NCI-H524 treated with DMSO at 0.1 percent for 48 hours (cell line): ENCODE measurements around the gene ZNF827.

Experiments
- DNase-seq: peaks from one replicate; lab custom pipeline; 2025; lab: John Stamatoyannopoulos, UW

The ZNF827 gene

GRCh38 chr4:145755802-145756201, 182.8 kb downstream of the ZNF827 start:
- DNase-seq, result no peak

DNA sequence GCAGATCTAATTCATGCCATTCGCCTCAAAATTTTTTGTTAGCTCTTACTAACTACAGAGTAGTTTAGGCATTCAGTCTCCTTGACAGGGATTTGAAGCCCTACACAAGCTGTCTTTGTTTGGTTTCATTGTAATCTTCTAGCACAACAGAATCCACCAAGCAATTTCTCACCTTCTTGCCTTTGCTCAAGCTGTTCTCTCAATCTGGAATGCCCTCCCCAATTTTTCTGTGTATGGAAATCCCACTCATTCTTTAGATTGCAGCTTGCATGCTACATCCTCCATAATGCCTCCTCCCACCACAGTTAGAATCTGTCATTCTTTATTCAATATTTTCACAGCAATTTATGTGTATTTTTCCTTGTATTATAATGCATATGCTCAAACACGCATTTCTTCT, 195.0 kb downstream of the ZNF827 start:
- DNase-seq, result peak; percentile 57

- peak; percentile 70 for DNase-seq
Observed at GRCh38 chr4:145740806-145741205, 197.8 kb downstream of the ZNF827 start.

GRCh38 chr4:145739845-145740244, 198.8 kb downstream of the ZNF827 start:
- no peak for DNase-seq

DNA sequence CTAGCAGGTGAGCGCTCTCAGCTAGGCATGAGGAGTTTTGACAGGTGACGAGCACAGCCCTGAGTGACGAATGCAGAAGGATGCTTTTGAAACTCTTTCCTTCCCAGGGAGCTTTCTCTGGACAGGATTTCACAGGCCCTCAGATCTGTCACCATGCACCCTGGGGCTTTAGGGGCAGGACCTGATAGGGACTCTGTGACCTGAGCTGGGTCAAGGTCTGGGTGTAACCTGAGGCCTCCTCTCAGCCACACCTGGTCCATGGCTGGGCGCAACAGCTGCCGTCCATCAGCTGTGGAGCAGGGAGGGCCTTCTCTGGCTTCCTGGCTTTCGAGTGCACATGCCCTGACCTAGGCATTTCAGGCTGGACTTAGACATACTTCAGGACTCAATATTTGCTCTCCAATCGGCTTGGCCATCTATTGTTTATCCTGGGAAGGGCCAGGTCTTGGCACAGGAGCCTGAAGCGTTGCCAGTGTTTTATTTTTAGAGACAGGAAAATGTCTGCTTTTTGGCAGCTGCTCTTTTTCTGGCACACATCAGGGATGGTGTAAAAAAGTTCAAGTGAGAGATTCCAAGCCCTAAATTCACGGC, 202.3 kb downstream of the ZNF827 start:
- DNase-seq, result no peak

DNA sequence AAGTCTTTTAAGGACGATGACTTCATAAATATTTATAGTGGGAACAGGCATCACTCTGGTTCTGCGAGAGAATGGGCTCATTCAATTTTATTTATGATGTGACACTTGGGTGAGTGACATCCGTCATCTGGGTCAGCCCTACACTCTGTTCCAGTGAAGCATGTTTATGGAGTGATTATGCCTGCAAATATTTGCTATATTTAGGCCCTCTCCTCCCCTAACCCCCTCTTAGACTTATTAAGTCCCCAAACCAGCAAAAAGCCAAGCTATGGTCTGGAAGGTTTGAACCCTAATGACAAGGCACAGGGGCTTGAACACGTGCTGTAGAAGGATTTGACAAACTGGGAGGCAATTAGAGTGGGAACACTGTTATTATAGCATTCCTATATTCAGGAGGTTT, 202.8 kb downstream of the ZNF827 start:
- DNase-seq, result no peak

- DNase-seq, result no peak
Observed at GRCh38 chr4:145735347-145735675, 203.3 kb downstream of the ZNF827 start.

DNA sequence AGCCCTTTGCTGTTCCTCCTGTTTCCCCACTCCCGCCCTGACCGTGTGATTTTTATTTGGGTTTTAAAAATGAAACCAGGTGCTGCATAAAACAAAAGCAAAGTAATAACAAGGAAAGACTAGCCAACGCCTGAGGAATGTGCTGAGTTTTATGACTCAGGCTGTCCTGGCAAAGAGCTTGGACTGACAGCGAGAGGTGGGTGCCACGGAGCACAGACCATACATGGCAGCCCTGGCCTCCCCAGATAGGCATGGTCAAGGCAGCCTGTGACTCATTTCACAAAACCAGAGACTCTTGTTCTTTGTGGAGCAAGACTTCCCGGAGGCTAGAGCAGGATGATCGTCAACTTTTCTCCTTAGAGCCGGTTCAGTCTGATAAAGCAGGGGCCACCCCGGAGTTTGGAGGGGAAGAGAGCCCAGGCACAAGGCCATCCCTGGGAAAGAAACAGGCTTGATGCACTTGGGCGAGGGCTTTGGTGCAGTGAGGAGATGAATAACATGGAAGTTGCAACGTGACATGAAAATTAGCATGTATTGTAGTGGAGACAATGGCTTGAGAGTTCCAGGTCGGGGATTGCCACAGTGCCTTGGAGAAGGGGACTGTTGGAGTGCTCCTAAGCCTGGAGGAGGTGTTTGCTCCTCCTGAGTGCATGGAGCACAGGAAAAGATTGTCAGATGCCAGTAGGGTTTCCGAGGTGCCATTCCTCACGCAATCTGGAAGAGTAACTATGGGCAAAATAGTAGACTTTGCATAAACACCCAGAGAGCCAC, 203.9 kb downstream of the ZNF827 start:
- no peak for DNase-seq

DNA sequence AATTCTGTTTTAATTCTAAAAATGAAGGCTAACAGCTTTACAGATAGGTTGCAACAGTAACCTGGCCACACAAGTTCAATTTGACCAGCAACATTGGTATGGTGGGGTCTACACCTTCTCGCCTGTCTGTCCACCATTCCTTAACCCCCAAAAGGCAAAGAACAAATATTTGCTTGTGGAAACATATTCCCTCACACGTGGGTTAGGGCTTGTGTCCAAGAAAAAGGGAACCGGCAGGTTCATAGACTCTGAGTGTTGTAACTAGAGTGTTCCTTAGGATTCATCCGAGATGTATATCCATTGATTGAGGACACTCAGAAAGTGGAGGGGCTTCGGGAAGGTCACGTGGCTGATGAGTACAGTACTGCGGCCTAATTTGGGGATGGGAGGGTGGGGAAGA, 204.6 kb downstream of the ZNF827 start:
- DNase-seq, result no peak

DNA sequence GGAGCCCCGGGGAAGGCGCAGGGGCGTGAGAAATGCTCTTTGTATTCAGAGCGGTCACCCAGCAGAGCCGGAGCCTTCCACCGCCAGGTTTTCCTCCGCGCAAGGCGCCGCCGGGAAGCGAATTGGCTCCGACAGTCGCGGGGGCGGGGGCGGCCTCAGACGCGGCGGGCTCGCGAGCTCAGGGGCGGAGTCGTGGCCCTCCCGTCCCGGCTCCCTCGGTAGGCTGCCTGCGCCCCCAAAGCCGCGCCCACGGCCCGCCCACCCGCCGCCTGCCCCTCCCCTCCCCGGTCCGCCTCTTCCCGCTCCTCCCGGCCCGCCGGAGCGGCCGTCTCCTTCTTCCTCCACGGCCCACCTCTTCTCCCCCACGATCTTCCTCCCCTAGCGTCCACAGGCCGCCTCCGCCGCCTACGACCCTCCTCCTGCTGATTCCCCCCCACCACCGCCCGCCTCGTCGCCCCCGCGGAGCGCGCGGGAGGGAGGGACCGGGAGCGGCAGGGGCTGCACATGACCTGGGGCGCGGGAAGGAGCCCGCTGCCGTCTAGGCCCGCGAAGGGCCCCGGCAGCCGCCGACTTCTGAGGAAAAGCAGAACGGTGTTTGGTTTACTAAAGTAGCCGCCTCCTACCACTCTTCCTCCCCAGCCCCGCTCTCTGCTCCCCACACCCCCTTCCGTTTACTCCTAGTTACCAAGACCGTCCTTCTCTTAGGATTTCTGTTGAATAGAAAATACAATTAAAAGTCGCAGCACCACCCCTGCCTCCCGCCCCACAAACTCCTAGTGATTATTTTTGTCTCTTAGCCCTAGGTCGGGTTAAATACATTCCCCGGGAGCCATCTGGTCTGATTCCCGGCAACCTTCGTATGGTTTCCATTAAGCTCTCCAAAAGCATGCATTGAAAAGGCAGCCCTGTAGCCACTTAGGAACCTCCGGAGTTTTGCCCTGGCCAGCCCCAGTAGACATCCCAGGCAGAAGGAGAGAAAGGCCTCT, 205.4 kb downstream of the ZNF827 start:
- peak; percentile 9 for DNase-seq

GRCh38 chr4:145732001-145732815, 206.4 kb downstream of the ZNF827 start:
- DNase-seq, result no peak

DNA sequence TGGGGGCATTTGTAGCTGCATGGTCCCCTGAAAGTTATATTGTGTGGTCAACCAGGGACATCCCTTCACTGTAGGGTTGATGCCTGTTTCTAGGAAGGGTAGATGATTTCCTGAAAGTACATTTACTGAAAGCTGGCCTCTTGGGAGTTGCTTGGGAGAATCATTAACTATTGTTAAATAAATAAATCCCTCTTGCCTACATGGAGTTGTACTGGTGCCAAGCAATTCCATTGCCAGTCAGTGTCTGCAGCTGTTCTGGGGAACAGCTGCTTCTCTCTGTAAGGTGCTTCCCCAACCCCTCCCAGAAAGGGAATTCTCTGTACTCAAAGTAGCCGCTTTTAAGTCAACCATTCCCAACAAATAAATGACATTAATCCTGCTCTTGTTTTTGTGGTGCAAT, 207.6 kb downstream of the ZNF827 start:
- no peak for DNase-seq

DNA sequence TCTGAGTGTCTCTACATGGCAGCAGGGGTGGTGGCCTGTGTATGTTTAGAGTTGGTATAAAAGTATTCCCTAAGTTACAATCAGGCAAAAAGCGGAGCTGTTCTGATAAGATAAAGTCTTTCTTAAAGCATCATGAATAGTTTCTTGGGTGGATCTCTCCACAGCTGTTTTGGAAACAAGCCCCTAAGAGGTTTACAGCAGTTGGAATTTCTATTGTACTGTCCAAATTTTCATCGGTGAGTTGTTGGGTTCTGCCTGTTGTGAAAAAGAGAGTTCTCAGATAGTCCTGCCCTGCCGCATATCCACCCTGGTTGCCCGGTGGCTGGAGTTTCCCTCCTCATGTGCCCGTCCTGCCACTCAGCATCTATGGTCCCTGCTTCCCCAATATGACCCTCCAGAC, 208.6 kb downstream of the ZNF827 start:
- no peak for DNase-seq

- no peak for DNase-seq
Observed at GRCh38 chr4:145723336-145723735, 215.3 kb downstream of the ZNF827 start.

DNA sequence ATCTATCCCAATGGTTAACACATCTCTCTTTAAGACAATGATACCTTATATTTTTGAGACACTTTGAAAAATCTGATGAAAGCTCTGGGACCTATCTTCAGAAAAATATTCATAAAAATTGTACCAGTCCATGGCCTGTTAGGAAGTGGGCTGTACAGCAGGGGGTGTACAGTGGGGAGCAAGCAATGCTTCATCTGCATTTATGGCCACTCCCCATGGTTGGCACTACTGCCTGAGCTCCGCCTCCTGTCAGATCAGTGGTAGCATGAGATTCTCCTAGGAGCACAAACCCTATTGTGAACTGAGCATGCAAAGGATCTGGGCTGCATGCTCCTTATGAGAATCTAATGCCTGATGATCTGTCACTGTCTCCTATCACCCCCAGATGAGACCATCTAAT, 216.1 kb downstream of the ZNF827 start:
- DNase-seq, result no peak

GRCh38 chr4:145720656-145721055, 218.0 kb downstream of the ZNF827 start:
- no peak for DNase-seq

DNA sequence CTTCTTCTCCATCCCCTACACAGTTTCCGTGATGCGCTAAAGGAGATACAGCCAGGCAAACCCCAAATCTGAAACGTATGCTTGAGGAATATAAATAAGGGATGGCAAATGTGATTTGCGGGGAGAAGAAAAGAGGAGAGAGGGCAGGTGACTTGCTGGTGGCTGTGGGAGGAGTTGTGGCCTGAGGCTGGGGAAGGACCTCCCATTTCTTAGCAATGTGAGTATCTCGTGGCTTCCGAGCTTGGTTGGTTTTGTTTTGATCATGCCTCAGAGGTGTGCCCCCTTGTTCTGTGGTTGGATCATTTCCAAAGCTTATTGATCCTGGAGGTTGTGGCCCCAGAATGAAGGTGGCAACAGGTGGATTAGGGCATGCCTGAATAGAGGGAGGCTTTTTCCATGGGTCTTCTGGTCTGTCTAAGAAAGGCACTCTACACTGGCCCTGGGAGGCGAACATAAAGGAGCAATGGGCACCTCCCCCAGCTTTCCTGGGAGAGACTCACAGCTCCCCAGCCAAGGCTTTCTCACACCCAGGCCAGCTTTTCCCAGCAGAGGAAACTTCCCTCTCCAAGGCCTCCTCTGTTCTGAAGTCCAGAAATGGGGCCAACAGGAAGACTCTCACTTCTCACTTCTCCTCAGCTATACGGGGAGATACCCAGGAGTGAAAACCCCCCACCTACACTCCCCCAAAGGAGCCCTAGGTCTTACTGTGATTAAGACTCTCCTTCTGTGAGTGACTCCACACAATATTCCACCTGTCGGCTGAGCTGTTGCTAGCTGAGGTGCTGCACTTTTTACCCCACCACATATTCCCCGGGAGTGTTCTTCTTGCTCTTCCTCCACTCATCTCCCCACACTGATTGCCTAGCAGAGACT, 218.6 kb downstream of the ZNF827 start:
- no peak for DNase-seq

- DNase-seq, result no peak
Observed at GRCh38 chr4:145716661-145717200, 221.9 kb downstream of the ZNF827 start.

GRCh38 chr4:145716200-145716599, 222.4 kb downstream of the ZNF827 start:
- DNase-seq, result no peak

GRCh38 chr4:145709843-145710242, 228.8 kb downstream of the ZNF827 start:
- no peak for DNase-seq

- DNase-seq, result no peak
Observed at GRCh38 chr4:145709336-145709735, 229.3 kb downstream of the ZNF827 start.
